SIG-M5 treated with dmso at 0.1 percent for 504 hours (cell line): ENCODE measurements around the gene MUCL3.
"Not testable (repeated sequence)": the region's sequence is repeated elsewhere in the genome, so short reads cannot be mapped to it uniquely, and the experiment has no call there.

Experiments used
- DNase-seq: peaks from one replicate; lab custom pipeline; 2025; ENCODE audit not compliant: unreplicated experiment; lab: John Stamatoyannopoulos, UW

The MUCL3 gene

DNA sequence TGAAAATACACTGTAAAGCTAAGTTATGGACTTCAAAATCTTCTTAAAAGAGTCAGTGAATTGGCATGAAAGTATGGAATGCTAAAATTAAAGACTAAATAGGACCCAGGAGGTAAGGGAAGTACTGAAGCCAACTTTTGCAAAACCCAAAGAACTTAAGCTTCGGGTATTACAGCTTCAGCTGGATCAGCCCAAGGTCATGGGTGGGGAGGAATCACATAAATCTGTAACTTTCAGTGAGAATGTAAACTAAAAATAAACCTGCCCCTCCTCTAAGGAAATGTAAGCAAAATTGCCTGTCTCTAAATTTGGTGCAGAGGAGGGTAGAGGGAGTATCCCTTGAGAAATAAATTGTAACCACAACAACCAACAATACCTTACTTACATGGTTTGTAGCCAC is 38.4 kb downstream of the MUCL3 start:
- no peak for DNase-seq

GRCh38 chr6:30979690-30980089 is 38.9 kb downstream of the MUCL3 start:
- no peak for DNase-seq

- DNase-seq = no peak
Observed at GRCh38 chr6:30981942-30982772, 41.4 kb downstream of the MUCL3 start.

GRCh38 chr6:30983439-30983838 is 42.7 kb downstream of the MUCL3 start, which contains the start of gene MUC21:
MUC21 (plus strand) TSS chr6:30983718; CDS start chr6:30983959, 241 bp downstream.
- no peak for DNase-seq

DNA sequence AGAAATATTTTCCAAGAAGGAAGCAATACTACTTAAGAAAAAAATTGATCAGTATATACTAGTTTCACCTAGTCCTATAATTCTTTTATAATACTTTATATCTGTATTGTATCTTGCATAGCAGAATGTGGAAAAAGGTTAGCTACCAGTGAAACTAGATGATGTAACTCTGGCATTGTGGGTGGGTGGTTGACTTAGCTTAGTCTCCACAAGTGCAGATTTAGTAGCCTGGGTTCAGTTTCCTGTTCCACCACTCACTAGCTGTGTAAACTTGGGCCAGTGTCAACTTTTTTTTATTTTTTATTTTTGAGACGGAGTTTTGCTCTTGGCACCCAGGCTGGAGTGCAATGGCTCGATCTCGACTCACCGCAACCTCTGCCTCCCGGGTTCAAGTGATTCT is 44.7 kb downstream of the MUCL3 start:
- no peak for DNase-seq

- DNase-seq = no peak
Observed at GRCh38 chr6:30987304-30987703, 46.5 kb downstream of the MUCL3 start.

- DNase-seq = no peak
Observed at GRCh38 chr6:30988209-30988825, 47.5 kb downstream of the MUCL3 start.

DNA sequence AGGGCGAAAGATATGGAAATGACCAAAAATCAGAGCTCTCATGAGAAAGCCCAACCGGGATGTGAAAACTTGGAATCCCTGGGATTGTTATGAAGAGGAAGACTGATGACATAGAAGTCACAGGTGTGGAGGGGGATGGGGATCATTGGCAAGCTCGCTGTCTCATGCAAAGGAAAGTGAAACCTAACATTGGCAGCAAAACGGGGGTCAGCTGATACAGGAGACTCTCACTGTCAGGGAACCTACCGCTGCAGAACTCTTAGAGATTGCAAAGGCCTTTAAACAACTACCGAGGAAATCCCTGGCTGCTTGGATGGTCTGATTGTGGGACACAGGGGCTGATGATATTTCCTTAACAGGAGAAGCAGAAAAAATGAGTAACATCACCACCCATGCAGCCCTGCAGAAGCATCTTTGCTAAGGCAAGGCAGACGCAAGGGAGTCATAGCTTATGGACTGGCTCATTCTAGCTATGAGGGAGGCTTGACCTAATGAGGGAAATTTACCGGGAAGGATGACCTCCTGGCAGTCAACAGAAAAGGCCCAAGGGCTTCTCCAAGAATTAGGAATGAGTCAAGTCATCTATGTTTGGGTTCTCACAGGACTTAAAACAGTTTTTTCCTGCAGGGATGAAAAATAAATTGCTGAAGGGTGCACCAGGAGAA is 49.8 kb downstream of the MUCL3 start:
- DNase-seq = no peak

DNA sequence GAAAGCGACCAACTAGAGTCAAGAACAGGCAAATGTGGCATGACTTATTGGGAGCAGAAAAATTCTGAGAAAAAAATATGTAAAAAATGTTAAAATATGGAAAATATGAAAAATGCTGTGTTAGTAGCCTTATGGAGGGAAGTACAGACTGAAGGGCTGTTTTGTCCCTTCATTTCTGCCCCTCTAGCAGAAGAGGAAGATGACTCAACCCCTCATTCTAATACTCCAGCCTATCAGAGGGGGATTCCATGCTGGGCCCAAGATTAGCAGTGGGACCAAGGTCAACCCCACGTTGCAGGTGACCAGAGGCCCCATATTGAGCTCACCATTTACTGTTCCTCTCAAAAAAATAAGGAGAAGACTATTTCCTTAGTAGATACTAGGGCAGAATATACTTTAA is 51.1 kb downstream of the MUCL3 start:
- no peak for DNase-seq

GRCh38 chr6:30997301-30997700 is 56.5 kb downstream of the MUCL3 start:
- no peak for DNase-seq

GRCh38 chr6:30998785-30999184 is 58.0 kb downstream of the MUCL3 start:
- DNase-seq = peak; percentile 5

- not testable (repeated sequence) for DNase-seq
Observed at GRCh38 chr6:31000067-31000860, 59.5 kb downstream of the MUCL3 start.

DNA sequence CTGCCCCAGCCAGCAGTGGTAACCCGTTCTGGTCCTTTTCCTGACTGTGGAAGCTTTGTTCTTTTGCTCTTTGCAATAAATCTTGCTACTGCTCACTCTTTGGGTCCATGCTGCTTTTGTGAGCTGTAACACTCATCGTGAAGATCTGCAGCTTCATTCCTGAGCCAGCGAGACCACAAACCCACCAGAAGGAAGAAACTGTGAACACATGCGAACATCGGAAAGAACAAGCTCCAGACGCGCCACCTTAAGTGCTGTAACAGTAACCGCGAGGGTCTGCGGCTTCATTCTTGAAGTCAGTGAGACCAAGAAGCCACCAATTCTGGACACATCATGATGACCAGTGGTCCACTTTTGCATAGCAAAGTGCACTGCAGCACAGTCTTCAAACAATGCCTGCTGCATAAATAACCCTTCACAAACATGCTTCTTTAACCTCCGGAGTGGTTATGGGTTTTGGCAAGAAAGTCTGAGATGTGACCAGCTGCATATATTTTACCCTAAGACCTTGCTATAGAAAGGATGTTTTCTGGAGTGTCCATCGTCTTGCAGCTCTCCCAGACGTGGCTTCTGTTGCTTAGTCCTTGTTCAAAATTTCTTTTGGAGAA is 60.6 kb downstream of the MUCL3 start:
- no peak for DNase-seq

DNA sequence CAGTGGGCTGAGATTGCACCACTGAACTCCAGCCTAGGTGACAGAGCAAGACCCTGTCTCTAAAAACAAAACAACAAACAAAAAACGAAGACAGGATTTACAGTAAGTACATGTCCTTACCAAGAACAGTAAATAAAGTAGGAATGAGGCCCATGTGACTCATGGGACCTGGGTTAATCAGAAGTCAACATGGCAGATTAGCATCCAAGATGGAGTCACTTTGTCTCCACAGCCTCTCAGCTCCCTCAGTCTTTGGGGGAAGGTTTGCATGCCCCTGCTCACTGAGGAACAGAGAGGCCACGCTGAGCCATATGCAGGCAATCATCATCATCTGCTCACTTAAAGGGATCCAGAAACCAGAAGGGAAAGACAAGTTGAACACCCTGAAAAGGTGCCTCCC is 61.7 kb downstream of the MUCL3 start:
- DNase-seq = no peak
